SK-N-SH (cell line): ENCODE results near the gene RBBP9. TPM values are rescaled to one million over a fixed set of nuclear protein-coding genes. Genes with fewer than 3 reads are reported as not detected.

Source experiments
- CTCF ChIA-PET: fragments of 300-600, 350-600 bp; formaldehyde crosslinking; extraction: SDS; loops from one replicate; lab custom pipeline; 2021; lab: Yijun Ruan, JAX
- POLR2A ChIA-PET: fragments of 350-600 bp; sonication (Branson Sonifier 250); formaldehyde crosslinking; extraction: SDS; loops from one replicate; lab custom pipeline; 2020; ENCODE audit warnings: antibody characterized with exemption, inconsistent platforms; lab: Yijun Ruan, JAX
- DNase-seq: peaks from one replicate; pipeline ENCODE4 v3.0.0; 2012
- H2AFZ ChIP-seq: fragments of 200-600 bp; sonication (generic); 2 replicates; pipeline ENCODE4 v1.8.1; 2016; ENCODE audit warnings: antibody characterized with exemption, mild to moderate bottlenecking, low read depth
- H3F3A ChIP-seq: fragments of 200-600 bp; sonication (generic); replicated peaks from 2 replicates; pipeline ENCODE3; 2016; ENCODE audit warnings: antibody characterized with exemption, mild to moderate bottlenecking; ENCODE audit not compliant: insufficient read depth
- H3K27ac ChIP-seq, 2 experiments: fragments of 200-500 bp in 1 of 2; fragments of 200-600 bp in 1 of 2; sonication (Bioruptor generic) in 1 of 2; sonication (generic), shearing (Covaris generic) in 1 of 2; 2 replicates each; pipeline versions ENCODE4 v1.5.1 to v1.6.1; 2014 to 2016; ENCODE audit warnings: low read depth in 2 of 2, inconsistent platforms in 1 of 2, low read length in 1 of 2, mild to moderate bottlenecking in 1 of 2, mixed read lengths in 1 of 2
- H3K27me3 ChIP-seq: fragments of 200-600 bp; sonication (generic), shearing (Covaris generic); 2 replicates; pipeline ENCODE4 v1.6.1; 2016; ENCODE audit warnings: mixed run types; ENCODE audit not compliant: insufficient read depth
- H3K36me3 ChIP-seq, 2 experiments: fragments of 200-500 bp in 1 of 2; fragments of 200-600 bp in 1 of 2; sonication (Bioruptor generic) in 1 of 2; sonication (generic) in 1 of 2; replicated peaks in 1 of 2; 2 replicates each; pipeline versions ENCODE3 to v1.5.1; 2014 to 2016; ENCODE audit warnings: low read length in 1 of 2, mild to moderate bottlenecking in 1 of 2; ENCODE audit not compliant: insufficient read depth in 2 of 2, control insufficient read depth in 1 of 2
- H3K4me1 ChIP-seq, 2 experiments: fragments of 200-500 bp in 1 of 2; fragments of 200-600 bp in 1 of 2; sonication (Bioruptor generic) in 1 of 2; sonication (generic), shearing (Covaris generic) in 1 of 2; 2 replicates each; pipeline versions ENCODE4 v1.5.1 to v1.6.1; 2014 to 2016; ENCODE audit warnings: low read depth in 1 of 2, low read length in 1 of 2, mixed run types in 1 of 2; ENCODE audit not compliant: insufficient read depth in 2 of 2, control insufficient read depth in 1 of 2
- H3K4me2 ChIP-seq: fragments of 200-600 bp; sonication (generic), shearing (Covaris generic); 2 replicates; pipeline ENCODE4 v1.6.1; 2017; ENCODE audit warnings: mixed run types
- H3K4me3 ChIP-seq, 2 experiments: fragments of 200-500 bp in 1 of 2; fragments of 200-600 bp in 1 of 2; sonication (Bioruptor generic) in 1 of 2; sonication (generic), shearing (Covaris generic) in 1 of 2; 2 replicates each; pipeline versions ENCODE4 v1.5.1 to v1.8.1; 2014 to 2016; ENCODE audit warnings: low read depth in 2 of 2, inconsistent platforms in 1 of 2, low read length in 1 of 2, mild to moderate bottlenecking in 1 of 2, mixed read lengths in 1 of 2, moderate library complexity in 1 of 2
- H3K79me2 ChIP-seq: fragments of 200-600 bp; sonication (generic); 2 replicates; pipeline ENCODE4 v1.8.1; 2017; ENCODE audit warnings: mild to moderate bottlenecking; ENCODE audit not compliant: insufficient read depth
- H3K9ac ChIP-seq: fragments of 200-600 bp; sonication (generic); 2 replicates; pipeline ENCODE4 v1.6.1; 2017; ENCODE audit warnings: mixed run types
- H3K9me2 ChIP-seq: fragments of 200-600 bp; sonication (generic); 2 replicates; pipeline ENCODE4 v1.6.1; 2017; ENCODE audit warnings: mixed run types
- H3K9me3 ChIP-seq: fragments of 200-600 bp; sonication (generic); 2 replicates; pipeline ENCODE4 v1.6.1; 2017; ENCODE audit warnings: mixed run types, mild to moderate bottlenecking, moderate library complexity
- H4K20me1 ChIP-seq: fragments of 200-600 bp; sonication (generic); 2 replicates; pipeline ENCODE4 v1.6.1; 2017; ENCODE audit warnings: mild to moderate bottlenecking, mixed run types; ENCODE audit not compliant: insufficient read depth
- CHD2 ChIP-seq: fragments of 150-350 bp; IDR thresholded peaks from 2 replicates; pipeline ENCODE4 v1.6.1; 2018; ENCODE audit warnings: low read length; ENCODE audit not compliant: partially characterized antibody
- ELF1 ChIP-seq: IDR thresholded peaks from 2 replicates; pipeline ENCODE4 v1.4.0; 2012
- EZH2phosphoT487 ChIP-seq: fragments of 200-600 bp; sonication (generic); IDR thresholded peaks from 2 replicates; pipeline ENCODE4 v1.6.1; 2017; ENCODE audit warnings: low read depth, mixed run types, mild to moderate bottlenecking, antibody characterized with exemption, moderate library complexity, borderline replicate concordance
- FOSL2 ChIP-seq: IDR thresholded peaks from 2 replicates; pipeline ENCODE4 v1.4.0; 2012; ENCODE audit warnings: low read depth, mild to moderate bottlenecking, moderate library complexity, borderline replicate concordance
- RCOR1 ChIP-seq: fragments of 150-350 bp; IDR thresholded peaks from 2 replicates; pipeline ENCODE4 v1.6.1; 2017; ENCODE audit warnings: antibody characterized with exemption, low read length
- RFX5 ChIP-seq: IDR thresholded peaks from 2 replicates; pipeline ENCODE4 v1.6.1; 2012; ENCODE audit warnings: mild to moderate bottlenecking, improper control_type of control experiment, low read length
- TCF12 ChIP-seq: IDR thresholded peaks from 2 replicates; pipeline ENCODE4 v1.4.0; 2012
- WGBS: methylation state at CpG from one replicate; pipeline ENCODE4 v1.1.6; 2017; ENCODE audit warnings: low lambda C conversion rate; 5-methylcytosine and 5-hydroxymethylcytosine counted together
- polyA plus RNA-seq, 3 experiments: library from polyadenylated mRNA; depleted of rRNA; stranded (reverse); fragments of >200 nt; gene quantifications; 2 replicates each; pipeline ENCODE4 v1.2.3, GENCODE V29; 2012
- TF ChIP-seq, protein P1 (sequence below): fragments of 200-600 bp; sonication (generic); IDR thresholded peaks from 2 replicates; pipeline ENCODE4 v1.6.1; 2017; ENCODE audit warnings: antibody characterized with exemption, mild to moderate bottlenecking, moderate library complexity
- TF ChIP-seq, protein P2 (sequence below): IDR thresholded peaks from 2 replicates; pipeline ENCODE4 v1.4.0; 2012; ENCODE audit warnings: low read depth
- TF ChIP-seq, protein P3 (sequence below): fragments of 150-350 bp; IDR thresholded peaks from 2 replicates; pipeline ENCODE4 v1.6.1; 2016; ENCODE audit warnings: mild to moderate bottlenecking, low read depth, low read length

Gene RBBP9
- polyA plus RNA-seq, 1 of the 3 experiments (the other 2 are of a cell fraction): 7.5 TPM

DNA sequence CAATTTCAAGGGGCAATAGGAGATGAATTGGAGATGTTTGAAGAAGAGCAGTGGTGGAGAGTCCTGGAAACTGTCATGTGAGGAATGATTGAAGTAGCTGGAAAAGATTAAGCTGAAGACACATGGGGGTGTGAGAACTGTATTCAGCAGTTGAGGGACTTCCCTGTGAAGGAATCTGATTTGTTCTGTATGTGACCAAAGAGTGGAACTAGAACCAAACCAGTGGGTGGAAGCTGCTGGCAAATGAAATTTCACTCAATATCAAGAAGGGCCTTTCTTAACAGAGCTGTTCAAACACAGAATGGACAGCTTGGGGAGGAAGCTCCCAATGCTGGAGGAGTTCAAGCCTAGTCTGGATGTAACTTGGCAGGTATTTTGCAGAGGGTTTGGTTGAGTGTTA is 32.0 kb upstream of the RBBP9 start:
- no peaks in the 10 kb centered on the region for H3K9me2 ChIP-seq
- no peaks in the 10 kb centered on the region for H4K20me1 ChIP-seq
- no peak overlapping the region for H3K4me2 ChIP-seq
- no peaks in the 10 kb centered on the region for H3F3A ChIP-seq
- no peaks in the 10 kb centered on the region for H3K9me3 ChIP-seq
- no peak overlapping the region for H3K9ac ChIP-seq
- H3K4me1 ChIP-seq: no peaks in the 10 kb centered on the region
- ChIA-PET CTCF (interaction anchor here (1.0 kb wide), 1 partner anchor 15 kb away, joined by 3 read pairs; no protein-coding TSS in a partner anchor), POLR2A (interaction anchor here (1.8 kb wide), 1 partner anchor 62 kb away, joined by 4 read pairs; the partner anchor contains the start of genes DZANK1 and POLR3F)
- peaks cover 54 to 90% of the 10 kb centered on the region in 2 experiments for H3K36me3 ChIP-seq
- no peaks in the 10 kb centered on the region for H3K79me2 ChIP-seq
- no peak for DNase-seq
- no peak for TF ChIP-seq RFX5
- TF ChIP-seq CHD2: no peak
- TF ChIP-seq, protein P1, sequence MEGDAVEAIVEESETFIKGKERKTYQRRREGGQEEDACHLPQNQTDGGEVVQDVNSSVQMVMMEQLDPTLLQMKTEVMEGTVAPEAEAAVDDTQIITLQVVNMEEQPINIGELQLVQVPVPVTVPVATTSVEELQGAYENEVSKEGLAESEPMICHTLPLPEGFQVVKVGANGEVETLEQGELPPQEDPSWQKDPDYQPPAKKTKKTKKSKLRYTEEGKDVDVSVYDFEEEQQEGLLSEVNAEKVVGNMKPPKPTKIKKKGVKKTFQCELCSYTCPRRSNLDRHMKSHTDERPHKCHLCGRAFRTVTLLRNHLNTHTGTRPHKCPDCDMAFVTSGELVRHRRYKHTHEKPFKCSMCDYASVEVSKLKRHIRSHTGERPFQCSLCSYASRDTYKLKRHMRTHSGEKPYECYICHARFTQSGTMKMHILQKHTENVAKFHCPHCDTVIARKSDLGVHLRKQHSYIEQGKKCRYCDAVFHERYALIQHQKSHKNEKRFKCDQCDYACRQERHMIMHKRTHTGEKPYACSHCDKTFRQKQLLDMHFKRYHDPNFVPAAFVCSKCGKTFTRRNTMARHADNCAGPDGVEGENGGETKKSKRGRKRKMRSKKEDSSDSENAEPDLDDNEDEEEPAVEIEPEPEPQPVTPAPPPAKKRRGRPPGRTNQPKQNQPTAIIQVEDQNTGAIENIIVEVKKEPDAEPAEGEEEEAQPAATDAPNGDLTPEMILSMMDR: no peak
- TF ChIP-seq, protein P2, sequence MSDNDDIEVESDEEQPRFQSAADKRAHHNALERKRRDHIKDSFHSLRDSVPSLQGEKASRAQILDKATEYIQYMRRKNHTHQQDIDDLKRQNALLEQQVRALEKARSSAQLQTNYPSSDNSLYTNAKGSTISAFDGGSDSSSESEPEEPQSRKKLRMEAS: no peak
- TF ChIP-seq, protein P3, sequence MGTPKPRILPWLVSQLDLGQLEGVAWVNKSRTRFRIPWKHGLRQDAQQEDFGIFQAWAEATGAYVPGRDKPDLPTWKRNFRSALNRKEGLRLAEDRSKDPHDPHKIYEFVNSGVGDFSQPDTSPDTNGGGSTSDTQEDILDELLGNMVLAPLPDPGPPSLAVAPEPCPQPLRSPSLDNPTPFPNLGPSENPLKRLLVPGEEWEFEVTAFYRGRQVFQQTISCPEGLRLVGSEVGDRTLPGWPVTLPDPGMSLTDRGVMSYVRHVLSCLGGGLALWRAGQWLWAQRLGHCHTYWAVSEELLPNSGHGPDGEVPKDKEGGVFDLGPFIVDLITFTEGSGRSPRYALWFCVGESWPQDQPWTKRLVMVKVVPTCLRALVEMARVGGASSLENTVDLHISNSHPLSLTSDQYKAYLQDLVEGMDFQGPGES: no peak
- no peak for TF ChIP-seq TCF12
- TF ChIP-seq EZH2phosphoT487: no peak
- TF ChIP-seq ELF1: no peak
- no peak for TF ChIP-seq RCOR1
- H3K27ac ChIP-seq: no peak overlapping the region
- H2AFZ ChIP-seq: no peak overlapping the region
- H3K4me3 ChIP-seq: no peak overlapping the region
- H3K27me3 ChIP-seq: no peaks in the 10 kb centered on the region

DNA sequence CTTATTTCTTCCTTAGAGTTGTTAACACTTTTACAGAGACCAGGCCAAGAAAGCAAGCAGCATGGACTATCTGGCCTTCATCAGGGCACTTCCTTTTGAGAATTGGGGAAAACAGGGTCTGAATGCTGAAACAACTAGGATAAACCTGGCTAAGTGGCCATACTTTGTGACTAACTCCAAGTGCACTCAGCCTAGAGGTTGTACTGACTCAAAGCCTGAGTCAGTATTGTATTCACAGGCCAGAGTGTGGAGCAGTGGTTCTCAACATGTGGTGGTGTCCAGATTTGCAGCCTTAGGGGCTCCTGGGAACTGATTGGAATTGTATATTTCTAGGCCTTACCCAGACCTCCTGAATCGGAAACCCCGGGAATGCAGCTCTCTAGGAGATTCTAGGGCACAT is 30.8 kb upstream of the RBBP9 start:
- TF ChIP-seq CHD2 (no peak), FOSL2 (0 out of 2 replicates have a peak, but pooled peaks have one; percentile 12)
- Histone ChIP-seq H3K36me3 (peaks cover 47 to 80% of the 10 kb centered on the region in 2 experiments), H3K4me3 (no peak overlapping the region), H3K9me2 (no peaks in the 10 kb centered on the region), H2AFZ (no peak overlapping the region), H3K9ac (no peak overlapping the region), H3K9me3 (no peaks in the 10 kb centered on the region), H3K79me2 (no peaks in the 10 kb centered on the region), H4K20me1 (no peaks in the 10 kb centered on the region), H3K27ac (no peak overlapping the region), H3K27me3 (no peaks in the 10 kb centered on the region), H3K4me2 (no peak overlapping the region), H3K4me1 (no peaks in the 10 kb centered on the region), H3F3A (no peaks in the 10 kb centered on the region)
- ChIA-PET POLR2A (no interaction called here), CTCF (interaction anchor here (1.0 kb wide), 1 partner anchor 14 kb away, joined by 3 read pairs; no protein-coding TSS in a partner anchor)
- WGBS: 100% methylated on average over 2 of the region's 2 CpGs
- no peak for DNase-seq
